ENCODE data around the gene PARP4. TPM values are rescaled to one million over a fixed set of nuclear protein-coding genes. Genes with fewer than 3 reads are reported as not detected.

PARP4 gene
- total RNA-seq, 1 donor from 2014 or later: 11.8 TPM

GRCh38 chr13:24540236-24541126 lies 27.9 kb upstream of the PARP4 start:
- FAIRE-seq (no peak), DNase-seq (ENCODE audit: low read depth) (no peak)
- Histone ChIP-seq H3K36me3 (ENCODE audit: control insufficient read depth, insufficient read depth, low read length) (no peaks in the 10 kb centered on the region), H3K27me3 (ENCODE audit: control insufficient read depth, insufficient read depth, low read length) (peaks cover 8% of the 10 kb centered on the region), H3K4me3 (ENCODE audit: low read depth, low read length) (no peak overlapping the region)
- TF ChIP-seq CTCF (IDR thresholded peaks at IDR 0.05; ENCODE audit: insufficient read depth, low read length, severe bottlenecking): no peak

GRCh38 chr13:24539500-24540165 lies 27.1 kb upstream of the PARP4 start:
- DNase-seq (ENCODE audit: low read depth) (no peak), FAIRE-seq (no peak)
- Histone ChIP-seq H3K4me3 (ENCODE audit: low read depth, low read length) (no peak overlapping the region), H3K36me3 (ENCODE audit: control insufficient read depth, insufficient read depth, low read length) (no peaks in the 10 kb centered on the region), H3K27me3 (ENCODE audit: control insufficient read depth, insufficient read depth, low read length) (peaks cover 8% of the 10 kb centered on the region)
- no peak for TF ChIP-seq CTCF (IDR thresholded peaks at IDR 0.05; ENCODE audit: insufficient read depth, low read length, severe bottlenecking)

GRCh38 chr13:24529478-24529877 lies 16.9 kb upstream of the PARP4 start:
- Histone ChIP-seq H3K4me3 (ENCODE audit: low read depth, low read length) (no peak overlapping the region), H3K36me3 (ENCODE audit: control insufficient read depth, insufficient read depth, low read length) (no peaks in the 10 kb centered on the region), H3K27me3 (ENCODE audit: control insufficient read depth, insufficient read depth, low read length) (no peaks in the 10 kb centered on the region)
- no peak for FAIRE-seq
- no peak for TF ChIP-seq CTCF (IDR thresholded peaks at IDR 0.05; ENCODE audit: insufficient read depth, low read length, severe bottlenecking)
- no peak for DNase-seq (ENCODE audit: low read depth)

- no peaks in the 10 kb centered on the region for H3K36me3 ChIP-seq (ENCODE audit: control insufficient read depth, insufficient read depth, low read length)
- no peak overlapping the region for H3K4me3 ChIP-seq (ENCODE audit: low read depth, low read length)
- H3K27me3 ChIP-seq (ENCODE audit: control insufficient read depth, insufficient read depth, low read length): no peaks in the 10 kb centered on the region
- TF ChIP-seq CTCF (IDR thresholded peaks at IDR 0.05; ENCODE audit: insufficient read depth, low read length, severe bottlenecking): no peak
- DNase-seq (ENCODE audit: low read depth) (no peak), FAIRE-seq (no peak)
Measured at GRCh38 chr13:24528816-24529398, 16.3 kb upstream of the PARP4 start.

- Histone ChIP-seq H3K36me3 (ENCODE audit: control insufficient read depth, insufficient read depth, low read length) (no peaks in the 10 kb centered on the region), H3K27me3 (ENCODE audit: control insufficient read depth, insufficient read depth, low read length) (no peaks in the 10 kb centered on the region), H3K4me3 (ENCODE audit: low read depth, low read length) (no peak overlapping the region)
- no peak for TF ChIP-seq CTCF (IDR thresholded peaks at IDR 0.05; ENCODE audit: insufficient read depth, low read length, severe bottlenecking)
- no peak for DNase-seq (ENCODE audit: low read depth)
- FAIRE-seq: no peak
Measured at GRCh38 chr13:24527266-24527775, 14.7 kb upstream of the PARP4 start.

Measured in bronchial epithelial cell (primary cell).